NCI-H2081 treated with DMSO at 0.1 percent for 48 hours (cell line): ENCODE results near the gene GLYR1.
"Not testable (repeated sequence)": the region's sequence is repeated elsewhere in the genome, so short reads cannot be mapped to it uniquely, and the experiment has no call there.

Experiments
- DNase-seq: peaks from one replicate; lab custom pipeline; 2025; lab: John Stamatoyannopoulos, UW

Gene GLYR1

DNA sequence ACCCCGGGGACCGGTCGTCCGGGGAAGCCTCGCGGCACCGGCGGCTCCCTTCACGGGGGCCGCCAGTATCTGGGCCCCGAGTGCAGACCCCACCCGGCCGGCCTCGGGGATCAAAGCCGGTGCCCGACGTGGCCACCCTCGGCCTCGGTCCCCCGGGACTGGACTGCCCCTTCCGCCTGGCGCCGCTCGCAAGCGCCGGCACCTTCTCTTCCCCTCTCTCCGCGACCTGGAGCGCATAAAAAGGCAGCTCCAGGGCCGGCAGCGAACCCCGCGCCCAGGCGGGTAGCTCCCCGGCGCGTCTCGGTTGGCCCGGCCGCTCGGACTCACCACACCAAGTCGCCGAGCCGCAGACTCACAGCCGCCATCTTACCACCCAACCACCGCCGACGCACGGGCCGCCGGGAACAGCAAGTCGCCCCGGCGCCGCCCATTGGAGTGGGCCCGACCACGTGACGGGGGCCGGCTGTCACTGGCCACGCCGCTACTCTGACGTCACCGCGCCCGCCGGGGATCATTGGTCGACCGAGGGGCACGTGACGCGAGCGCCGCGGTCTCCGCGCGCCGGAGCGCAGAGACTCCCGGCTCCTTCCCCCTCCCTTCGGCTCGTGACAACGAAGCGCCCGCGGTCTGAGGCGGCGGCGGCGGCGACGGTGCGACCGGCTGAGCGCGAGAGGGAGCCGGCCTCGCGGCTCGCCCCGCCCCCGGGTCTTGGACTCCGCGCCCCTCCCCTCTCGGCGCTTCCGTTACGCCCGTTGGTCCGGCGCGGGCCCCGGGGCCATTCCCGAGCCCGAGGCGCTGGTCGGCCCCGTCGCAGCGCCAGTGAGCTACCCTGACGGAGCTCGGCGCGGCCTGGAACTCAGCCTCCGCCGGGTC is at the start of gene GLYR1, which contains the start of gene UBN1:
Gene GLYR1, minus strand, starts transcription at position 388 of the 873 bp plus-strand sequence. Its CDS starts 23 bp downstream, at position 365.
Gene UBN1, plus strand, starts transcription at position 581 of the 873 bp plus-strand sequence. CDS start 5,437 bp downstream, outside the sequence.
- peak; percentile 87 for DNase-seq

DNA sequence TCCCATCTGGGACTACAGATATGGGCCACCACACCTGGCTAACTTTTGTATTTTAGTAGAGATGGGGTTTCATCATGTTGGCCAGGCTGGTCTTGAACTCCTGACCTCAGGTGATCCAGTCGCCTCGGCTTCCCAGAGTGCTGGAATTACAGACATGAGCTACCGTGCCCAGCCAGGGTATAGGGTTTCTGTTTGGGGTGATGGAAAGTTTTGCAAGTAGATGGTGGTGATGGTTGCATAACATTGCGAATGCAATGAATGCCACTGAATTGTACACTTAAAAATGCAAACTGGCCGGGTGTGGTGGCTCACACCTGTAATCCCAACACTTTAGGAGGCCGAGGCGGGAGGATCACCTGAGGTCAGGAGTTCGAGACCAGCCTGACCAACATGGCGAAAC is 49.7 kb upstream of the GLYR1 start:
- not testable (repeated sequence) for DNase-seq

DNA sequence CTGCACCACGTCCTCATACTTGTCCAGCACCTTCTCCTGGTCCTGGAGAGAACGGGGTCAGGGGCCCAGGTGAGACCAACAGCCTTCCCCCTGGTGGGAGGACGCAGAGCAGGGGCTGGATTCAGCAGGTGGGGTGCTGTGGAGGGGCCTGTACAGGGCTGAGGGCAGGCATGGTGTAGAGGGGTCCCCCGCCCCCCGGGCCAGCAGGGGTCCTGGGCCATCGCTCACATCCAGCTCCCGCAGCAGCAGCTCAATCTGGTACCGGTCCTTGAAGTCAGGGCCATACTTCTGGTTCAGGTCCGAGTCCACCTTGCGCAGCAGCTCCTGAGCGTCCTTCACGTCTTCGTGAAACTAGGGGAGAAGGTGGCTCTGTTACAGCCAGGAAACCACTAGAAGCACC is 48.3 kb upstream of the GLYR1 start:
- DNase-seq: no peak

DNA sequence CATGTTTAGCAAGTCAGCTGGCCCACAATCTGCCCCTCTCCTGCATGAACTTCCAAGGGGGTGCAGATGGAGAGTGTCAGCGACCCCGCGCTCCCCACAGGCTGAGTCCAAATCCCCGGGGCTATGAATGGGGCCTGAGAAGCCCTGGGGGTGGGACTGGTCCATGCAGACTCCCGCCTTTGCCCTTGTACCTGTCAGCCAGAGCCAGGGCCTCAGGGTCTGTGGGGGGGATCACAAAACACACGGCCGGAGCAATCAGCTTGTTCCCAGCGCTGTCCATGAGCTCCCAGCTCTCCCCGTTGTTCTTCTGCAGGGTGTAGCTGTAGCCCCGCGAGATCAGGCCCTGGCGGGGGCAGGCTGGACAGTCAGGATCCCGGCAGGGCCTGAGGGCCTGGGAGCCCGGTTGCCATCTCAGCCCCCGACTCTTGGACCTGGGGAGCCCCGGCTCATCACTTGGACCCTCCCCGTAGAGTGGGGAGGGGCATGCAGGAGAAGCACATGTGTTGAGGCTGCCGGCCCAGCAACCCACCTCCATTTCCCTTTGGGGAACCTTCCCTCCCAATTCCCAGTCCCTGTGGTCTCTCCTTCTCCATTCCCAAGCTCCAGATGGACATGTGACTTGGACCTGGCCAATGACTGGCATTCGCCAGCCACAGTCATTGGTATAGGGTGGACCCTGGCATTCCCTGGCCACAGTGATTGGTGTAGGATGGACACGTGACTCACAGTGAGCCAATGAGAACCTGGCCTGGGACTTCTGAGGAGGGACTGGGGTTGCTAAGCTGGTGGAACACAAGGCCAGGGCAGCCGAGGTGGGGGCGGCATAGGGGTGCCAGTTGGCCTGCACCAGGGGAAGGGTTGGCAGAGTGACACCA is 47.4 kb upstream of the GLYR1 start:
- DNase-seq: no peak

DNA sequence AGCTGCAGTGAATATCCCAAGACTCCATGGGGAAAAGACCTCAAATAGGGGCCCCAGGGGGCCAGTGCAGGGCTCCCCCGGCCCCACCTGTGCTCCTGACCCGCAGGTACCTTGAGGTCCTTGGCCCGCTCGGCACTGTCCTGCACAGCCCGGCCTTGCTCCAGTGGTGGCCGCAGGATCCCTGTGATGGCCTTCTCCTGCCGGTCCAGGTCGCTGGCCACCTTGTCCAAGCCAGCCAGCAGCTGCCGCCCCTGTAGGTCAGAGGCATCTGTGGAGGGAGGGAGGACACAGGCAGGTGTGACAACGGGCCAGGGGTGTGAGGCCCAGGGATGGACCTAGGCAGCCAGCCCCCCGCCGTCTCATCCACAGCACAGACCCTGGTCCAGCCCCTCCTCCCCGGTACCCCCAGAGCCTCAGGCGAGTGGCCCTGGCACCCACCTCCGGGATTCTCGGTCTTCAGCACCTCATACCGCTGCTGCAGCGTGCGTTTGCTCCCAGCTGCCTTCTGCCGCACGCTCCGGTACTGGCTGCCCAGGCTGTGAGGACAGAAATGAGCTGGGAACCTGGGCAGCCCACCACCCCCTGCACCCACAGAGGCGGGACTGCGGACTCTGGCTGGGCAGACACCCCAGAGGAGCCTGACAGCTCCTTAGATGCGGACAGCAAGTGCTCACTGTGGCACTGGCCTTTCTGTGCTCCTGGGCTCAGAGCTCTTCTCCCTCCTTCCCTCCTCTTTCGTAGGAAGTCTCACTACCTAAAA is 46.2 kb upstream of the GLYR1 start:
- DNase-seq: no peak

DNA sequence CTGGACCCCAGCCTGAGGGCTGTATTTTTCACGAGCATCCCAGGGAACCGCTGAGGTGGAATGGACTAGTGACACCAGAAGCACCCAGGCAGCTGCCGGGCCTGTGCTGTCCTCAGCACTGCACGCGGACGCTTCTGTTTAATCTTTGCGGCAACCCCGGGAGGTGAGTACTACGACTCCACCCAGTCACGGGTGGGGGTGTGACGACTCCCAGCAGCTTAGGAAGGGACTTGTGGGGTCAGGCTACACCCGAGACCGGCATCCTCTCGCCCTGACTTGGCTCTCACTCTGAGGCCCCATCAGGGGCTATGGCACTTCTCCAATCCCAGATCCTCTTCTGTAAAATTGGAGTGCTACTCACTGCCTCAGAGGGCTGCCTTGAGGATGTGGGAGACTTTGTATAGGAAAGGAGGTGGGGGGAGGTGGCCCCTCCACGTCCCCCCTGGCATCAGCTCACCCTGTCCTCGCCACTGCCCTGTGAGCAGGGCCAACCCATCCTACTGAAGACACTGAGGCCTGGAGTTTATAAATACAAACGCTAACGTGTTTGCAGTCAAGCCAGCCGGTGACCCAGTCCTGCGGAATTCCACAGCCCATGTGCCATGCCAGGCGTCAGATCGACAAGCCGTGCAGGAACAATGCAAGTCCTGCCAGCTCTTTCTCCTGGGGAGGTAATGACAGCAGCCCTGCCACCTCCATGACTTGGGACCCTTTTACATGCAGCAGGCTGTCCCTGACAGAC is 45.4 kb upstream of the GLYR1 start:
- DNase-seq: no peak

DNA sequence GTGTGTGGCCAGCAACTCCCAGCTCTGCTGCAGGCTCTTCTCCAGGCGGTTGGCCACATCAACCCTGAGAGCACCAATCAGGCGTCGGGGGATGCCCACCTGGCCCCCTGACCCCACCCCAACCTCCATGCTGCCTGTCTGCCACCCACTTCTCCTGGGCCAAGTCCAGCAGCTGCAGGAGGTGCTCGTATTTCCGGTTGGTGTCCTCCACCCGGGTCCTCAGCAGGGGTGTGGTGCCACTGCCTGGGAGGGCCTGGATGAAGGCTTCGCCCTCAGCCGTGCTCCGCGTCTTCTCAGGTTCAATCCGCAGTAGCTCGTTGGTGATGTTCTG is 44.8 kb upstream of the GLYR1 start:
- DNase-seq: no peak

DNA sequence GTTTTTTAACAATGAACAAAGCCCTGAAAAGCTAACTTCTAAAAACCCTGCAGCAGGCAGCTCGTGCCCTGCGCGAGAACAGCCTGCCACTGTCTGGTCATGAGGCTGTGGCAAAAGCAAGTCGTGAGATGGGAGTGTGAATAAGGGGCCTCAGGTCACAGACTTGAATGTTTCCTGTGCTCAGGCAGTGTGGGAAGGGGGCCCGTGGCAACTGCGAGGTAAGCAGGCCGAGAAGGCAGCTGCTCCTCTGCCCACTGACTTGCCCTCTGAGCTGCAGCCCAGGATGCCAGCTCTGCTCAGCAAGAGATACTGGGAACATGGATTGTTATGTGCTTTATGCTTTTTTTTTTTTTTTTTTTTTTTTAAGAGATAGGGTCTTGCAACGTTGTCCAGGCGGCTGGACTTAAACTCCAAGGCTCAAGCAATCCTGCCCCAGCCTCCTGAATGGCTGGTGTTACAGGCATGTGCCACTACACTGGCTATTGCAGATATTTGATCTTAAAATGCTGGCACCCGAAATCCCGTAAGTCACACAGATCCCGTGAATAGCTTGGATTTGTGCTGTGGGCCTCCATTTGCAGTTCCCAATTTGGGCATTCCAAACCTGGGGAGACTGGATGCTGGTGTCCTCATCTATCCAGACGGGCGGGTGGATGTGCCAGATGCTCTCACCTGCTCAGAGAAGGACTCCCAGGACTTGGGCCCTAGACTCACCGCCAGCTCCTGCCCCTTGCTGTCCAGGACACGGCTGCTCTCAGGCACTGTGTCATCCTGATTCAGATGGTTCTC is 44.2 kb upstream of the GLYR1 start:
- no peak for DNase-seq

DNA sequence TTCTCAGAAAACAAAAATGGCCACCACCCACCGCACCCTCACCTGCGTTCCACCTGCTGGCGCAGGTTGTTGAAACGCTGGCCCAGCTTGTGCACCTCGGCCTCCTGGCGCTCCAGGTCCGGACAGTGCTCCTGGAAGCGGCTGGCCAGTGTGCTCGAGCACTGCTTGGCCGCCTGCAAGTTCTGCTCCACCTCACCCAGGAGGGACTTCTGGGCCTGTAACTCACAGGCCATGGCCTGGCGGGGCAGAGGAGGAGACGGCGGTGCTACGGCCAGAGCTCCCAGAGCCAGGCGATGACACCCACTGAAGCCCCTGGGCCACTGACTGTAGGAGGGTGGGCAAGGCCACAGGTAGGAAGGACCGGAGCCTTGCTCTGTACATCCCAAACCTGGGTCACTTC is 43.6 kb upstream of the GLYR1 start:
- no peak for DNase-seq

DNA sequence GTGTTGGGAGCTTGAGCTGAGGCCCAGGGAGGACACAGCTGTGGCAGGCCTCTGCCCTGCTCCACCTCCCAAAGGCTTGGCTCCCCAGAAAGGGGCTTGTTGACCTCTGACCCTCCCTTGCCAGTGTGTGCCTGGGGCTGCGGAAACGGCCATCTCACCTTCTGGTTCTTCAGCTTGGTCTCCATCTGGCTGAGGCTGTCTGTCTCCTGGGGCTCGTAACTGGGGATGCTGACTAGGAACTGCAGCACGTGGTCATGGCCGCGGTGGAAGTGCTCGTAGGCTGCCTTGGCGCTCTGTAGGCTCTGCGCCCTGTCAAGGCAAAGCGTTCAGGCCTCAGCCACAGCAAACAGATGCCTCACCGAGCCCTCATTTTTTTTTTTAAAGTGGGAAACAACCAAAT is 42.9 kb upstream of the GLYR1 start:
- DNase-seq: no peak

DNA sequence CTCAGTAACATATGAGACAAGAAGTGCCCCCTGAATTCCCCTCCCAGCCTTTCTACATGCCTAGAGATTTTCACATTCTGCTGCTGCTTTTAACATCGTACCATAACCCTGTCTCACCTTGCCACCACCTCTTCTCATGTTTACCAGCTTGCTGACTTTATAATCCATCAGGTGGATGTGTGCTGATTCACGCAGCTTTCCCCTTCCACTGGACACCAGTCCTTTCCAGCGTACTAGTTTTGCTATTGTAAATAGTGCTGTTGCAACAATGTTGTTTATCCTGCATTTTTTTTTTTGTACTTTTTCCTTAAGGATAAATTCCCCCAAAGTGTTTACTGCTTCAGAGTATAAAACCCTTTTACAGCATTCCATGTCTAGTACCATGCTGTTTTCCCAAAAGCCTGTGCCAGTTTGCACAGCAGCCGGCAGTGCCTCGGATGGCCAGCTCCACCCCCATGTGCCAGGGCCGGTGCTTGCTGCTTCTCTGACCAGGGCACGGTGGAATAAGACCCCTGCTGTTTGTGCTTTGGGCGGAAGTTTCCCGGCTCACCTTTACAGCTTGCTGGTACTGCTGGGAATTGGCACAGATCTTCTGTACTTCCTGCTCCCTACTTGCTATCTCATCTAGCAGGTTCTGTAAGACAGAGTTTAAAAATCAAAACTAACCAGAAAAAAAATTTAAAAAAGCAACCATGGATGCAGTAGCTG is 41.5 kb upstream of the GLYR1 start:
- DNase-seq: no peak

DNA sequence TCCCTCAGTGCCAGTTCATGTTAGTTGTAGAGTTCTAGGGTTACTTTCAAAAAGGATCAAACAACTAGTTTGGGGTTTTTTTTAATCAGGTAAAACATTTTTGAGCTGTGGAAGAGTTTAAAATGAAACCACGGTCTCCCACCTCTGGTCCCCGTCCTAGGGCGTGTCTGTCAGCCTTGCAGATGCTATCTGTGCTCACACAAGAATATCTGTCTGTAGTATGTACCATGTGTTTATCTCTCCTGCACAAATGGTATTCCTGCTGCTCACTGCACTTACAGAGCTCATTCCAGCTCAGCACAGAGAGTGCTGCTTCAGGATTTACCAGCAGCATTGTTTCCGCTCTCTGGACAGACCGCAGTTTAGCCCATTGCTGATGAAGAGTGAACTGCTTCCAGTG is 39.1 kb upstream of the GLYR1 start:
- DNase-seq: no peak

DNA sequence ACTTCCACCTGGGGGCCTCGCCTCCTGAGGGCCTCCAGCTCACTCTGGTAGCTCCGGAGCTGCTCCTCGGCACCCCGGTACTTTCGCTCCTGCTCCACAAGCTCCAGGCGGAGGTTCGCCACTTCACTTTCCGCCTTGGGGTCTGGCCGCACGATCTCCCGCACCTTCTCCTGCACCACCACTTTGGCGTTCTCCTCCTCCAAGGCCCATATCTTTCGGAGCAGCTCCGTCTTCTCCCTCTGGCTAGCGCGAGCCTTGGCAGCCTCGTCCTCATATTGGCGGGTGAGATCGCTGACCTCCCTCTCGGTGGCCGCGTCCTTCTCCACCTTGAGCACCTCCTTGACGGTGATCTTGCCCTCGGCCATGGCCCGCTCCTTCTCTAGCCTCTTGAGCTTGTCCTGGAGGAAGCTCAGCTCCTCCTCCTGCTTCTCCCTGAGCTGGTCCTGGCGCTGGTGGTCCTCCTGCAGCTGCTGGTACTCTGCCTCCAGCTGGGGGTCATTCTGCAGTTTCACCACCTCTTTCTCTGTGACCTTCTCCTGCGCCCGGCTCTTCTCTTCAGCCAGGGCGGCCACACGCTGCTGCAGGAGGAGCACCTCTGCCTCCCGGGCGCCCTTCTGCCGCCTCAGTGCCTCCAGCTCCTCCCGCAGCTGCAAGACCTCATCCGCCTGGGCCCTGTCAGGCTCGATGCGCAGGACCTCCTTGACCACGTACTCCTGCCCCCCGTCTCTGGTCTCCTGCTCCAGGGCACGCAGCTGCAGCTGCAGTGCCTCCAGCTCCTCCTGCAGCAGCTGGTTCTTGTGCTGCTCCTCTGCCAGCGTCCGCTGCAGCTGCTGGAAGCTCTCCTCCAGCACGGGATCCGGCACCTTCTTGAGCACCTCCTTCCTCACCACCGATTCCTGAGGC is 38.1 kb upstream of the GLYR1 start:
- no peak for DNase-seq

DNA sequence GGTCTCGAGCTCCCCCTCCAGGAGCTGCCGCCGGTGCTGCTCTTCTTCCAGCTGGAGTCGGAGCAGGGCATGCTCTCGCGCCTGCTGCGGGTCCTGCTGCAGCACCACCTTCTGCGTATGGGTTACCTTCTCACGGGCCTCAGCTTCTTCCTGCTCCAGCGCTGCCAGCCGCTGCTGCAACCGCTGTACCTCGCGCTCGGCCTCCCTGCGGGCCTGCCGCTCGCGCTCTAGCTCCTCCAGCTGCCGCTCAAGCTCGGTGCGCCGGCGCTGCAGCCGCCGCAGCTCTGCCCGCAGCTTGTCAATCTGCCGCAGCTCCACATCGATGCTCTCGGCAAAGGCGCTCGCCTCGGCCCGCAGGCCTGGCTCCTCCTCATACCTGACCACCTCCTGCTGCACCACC is 37.1 kb upstream of the GLYR1 start:
- DNase-seq: no peak

DNA sequence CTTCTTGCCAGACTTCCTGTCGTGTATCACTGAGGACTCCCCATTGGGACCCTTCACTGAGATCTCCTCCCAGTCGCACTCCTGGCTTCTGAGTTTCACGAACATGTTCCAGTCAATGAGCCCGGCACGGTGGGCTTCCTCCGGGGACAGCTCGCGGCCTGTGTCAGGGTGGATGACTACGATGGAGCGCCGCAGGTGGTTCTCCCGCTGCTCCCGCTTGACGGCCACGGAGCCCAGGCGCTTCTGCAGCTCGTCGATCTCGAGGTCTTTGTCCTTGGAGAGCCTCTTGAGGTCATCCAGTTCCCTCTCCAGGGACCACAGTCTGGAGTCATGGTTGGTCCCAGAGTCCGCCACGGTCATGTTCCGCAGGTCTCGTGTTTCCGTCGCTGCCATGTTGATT is 36.4 kb upstream of the GLYR1 start:
- no peak for DNase-seq

DNA sequence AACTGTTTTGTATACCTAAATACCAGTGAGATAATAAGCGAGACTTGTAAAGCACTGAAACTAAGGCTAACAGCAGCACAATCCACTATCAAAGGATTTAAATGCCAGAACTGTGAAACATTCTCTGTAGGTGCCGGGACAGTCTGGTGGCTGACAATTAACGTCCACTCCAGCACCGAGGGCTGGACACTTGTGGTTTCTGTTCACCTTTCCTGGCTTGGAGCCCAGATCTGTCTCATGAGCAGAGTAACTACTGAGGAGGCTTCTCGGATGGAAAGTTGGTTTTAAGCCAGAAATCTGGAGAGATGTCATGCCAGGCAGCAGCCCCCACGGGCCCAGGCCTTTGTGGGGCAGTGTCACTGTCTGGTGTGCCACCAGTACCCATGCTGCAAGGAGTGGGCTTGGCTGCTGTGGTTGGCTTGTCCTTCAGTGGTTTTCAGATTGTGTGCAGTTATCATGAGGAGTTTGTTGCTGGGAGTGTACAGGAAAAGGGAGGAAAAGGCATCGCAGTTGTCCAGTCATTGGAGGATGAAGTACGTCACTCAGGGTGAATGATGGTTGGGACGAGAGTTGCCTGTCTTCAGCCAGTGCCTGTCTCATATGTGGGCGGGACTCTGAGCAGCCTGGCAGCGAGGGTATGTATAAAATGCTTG is 35.7 kb upstream of the GLYR1 start:
- no peak for DNase-seq

DNA sequence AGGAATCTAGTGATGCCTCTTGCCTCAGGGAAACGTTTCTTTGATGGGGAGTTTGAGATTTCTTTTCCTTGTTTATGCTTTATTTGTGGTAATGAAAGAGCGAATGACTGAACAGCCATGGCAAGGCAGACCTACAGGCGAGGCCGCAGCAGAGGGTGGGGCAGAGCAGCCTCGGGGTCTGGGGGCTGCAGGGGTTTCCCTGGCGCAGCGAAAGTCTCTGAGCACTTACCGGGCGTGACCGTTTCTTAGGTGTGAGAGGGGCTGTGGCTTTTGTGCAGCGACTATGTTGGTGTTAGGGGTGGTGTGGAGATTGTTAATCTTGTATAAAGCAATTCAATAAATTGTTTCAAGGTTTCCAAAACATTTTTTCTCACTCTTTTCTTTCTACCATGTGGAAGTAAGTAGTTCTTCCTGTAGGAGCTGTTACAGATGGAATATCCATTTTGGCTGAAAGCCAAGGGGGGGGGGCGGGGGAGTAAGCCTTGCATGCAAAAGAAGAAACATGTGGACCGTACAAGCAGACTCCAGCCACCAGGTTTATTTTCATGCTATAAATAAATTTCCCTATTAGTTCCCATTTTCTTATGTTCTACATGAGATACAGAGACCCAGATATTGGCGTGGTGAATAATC is 35.0 kb upstream of the GLYR1 start:
- DNase-seq: no peak

DNA sequence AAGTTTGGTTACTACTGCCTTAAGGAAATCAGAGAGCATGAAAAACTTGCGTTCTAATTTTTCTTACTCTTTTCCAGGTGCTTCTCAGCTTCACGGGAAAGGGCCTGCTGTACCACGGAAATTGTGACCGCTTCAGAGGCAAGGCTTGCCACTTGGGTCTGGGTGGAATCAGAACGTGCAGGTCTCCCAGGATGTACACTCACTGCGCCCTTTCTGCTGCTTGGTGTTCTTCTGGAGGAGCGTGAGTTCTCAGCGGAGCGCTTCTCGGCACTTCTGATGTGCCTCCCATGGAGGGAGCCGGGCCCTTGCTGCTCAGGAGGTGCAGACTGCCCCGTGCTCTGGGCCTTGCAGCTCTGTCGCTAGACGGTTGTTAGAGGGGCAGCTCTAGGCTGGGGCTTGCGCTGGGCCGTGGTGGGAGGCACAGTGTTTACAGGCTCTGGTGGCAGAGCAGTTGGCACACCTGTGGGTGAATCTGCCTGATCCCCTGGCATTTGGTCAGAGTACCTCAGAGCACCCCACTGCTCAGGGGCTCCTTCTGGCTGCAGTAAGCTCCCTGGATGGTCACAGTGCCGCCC is 33.0 kb upstream of the GLYR1 start:
- no peak for DNase-seq
